HG02970 (cell line): ENCODE measurements around the gene POU2F3.

Experiments
- ATAC-seq: cut with Tn5 transposase; IDR thresholded peaks from one replicate; pipeline ENCODE4 v1.9.1; 2021; ENCODE audit warnings: mild to moderate bottlenecking, moderate library complexity, moderate number of reproducible peaks; ENCODE audit not compliant: unreplicated experiment, low FRiP score

POU2F3 gene

DNA sequence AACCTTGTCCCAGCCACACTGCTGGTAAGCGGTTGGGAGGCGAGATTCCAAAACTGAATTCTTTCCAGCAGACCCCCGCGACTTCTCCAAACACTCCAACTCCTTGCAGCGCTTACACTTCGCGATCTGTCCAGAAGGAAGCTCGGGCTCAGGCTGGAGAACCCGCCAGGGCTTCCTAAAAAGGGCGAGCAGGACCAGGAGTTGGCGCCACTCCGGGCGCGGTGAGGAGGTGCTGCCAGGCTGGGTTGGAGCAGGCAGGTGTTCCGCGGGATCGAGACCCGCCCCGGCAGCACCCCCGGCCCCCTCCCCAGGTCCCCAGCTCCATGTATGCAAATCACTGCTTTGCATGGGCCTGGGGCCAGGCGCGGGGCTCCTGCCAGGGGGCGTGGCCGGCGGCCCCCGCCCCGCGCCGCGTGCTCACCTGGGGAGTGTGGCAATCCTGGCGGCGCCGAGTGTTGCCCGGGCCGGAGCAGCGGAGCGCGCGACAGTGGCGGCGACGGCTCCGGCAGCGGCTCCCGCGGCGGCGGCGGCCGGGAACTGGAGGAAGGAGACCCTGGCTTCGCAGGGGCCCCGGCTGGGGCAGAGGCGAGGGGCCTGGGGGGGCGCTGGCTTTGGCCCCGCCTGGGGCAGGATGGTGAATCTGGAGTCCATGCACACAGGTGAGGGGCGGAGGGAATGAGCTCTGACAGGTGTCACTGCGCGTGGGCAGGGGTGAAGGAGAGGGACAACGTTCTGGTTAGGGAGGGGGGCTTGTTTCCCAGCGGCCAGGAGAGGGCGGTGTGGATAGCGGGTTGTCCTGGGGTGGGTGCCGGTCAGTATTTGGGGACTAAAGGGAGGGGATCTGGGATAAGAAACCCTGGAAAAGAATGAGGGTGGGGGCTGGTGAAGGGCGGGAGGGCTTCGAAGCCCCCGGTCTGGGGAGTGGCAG, at the start of gene POU2F3:
POU2F3 (plus strand) TSS at position 428 of the 928 bp plus-strand sequence; CDS start at position 632, 204 bp downstream.
- no peak for ATAC-seq

DNA sequence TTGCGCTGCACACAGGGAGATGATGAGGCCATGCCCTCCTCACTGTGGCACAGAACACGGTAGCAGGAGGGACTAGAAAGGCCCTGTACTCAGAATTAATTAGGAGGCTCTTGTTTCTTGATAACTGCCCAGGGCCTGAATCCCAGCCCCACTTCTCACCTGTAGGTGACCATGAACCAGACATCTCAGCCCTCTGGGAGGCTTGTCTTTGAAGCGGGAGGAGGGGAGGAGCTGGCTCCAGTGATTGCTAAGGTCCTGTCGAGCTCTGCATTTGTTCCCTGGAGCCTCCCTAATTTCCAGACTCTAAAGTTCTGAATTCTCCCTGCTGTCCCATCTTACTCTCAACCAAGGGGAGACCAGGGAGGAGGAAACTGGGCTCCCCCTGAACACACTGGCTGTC, 48.9 kb upstream of the POU2F3 start:
- no peak for ATAC-seq

GRCh38 chr11:120192831-120193625, 46.9 kb upstream of the POU2F3 start:
- ATAC-seq: no peak

- ATAC-seq: no peak
Observed at GRCh38 chr11:120194166-120194565, 45.8 kb upstream of the POU2F3 start.

- ATAC-seq: no peak
Observed at GRCh38 chr11:120195601-120196320, 44.2 kb upstream of the POU2F3 start.

DNA sequence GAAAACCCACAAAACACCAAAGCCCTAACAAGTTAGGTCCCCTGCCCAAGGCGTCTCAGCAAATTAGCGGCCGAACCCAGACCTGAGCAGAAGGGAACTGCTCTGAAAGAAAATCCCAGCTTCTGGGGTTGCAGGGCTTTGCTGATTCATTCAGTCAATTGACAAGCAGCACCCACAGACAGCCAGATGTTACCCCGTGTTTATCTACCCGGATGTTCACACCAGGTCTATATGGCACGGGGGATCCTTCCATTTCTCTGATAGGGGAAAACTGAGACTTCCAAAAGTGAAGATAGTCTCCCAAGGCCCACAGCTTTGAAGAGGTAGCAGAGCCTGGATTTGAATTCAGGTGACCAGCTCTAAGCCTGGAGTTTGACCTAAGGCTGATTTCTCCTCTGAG, 43.1 kb upstream of the POU2F3 start:
- ATAC-seq: no peak

DNA sequence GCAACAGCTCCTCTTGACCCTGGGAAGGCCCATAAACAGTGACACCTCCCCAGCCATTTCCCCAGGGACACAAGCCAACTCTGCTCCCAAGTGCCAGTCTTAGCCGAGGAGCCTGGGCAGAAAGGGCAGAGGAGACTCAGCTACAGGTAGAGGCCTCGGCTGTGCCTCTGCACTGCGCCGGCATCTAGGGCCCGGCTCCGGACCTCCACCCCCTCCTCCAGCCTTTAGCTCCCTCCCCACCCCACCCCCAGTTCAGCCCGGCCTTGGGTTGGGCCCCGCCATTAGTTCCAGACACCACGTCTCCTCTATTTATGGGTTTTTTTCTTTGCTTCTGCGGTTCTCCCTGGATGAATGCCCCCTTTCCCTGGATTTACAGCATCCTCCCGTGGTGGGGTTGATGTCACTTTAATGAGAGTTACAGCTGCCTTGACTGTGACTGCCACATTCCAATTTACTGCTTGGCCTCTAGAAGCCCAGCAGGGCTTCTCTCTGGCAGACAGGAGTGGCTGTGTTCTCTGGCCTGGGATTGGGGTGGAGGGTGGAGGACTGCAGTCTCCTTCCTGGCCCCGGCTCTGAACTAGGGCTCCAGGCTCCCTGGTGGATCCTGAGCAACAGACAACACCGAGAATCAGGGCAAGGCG, 42.6 kb upstream of the POU2F3 start:
- no peak for ATAC-seq

DNA sequence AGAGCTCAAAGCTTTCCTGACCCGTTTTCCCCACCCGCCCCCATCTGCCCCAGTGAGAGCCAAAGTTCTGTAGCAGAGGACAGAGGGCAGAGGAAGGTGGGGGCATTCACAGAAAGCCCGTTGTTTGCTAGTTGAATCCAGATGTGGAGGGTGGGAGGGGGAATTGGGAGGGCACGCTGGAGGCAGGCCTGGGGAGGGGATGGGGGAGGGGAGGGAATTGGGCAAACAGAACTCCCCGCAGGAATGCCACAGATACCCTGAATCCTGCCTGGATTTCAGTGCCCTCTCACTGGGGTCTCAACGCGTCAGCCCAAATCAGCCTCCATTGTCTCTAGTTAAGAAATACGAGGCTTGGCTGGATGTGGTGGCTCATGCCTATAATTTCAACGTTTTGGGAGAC, 42.0 kb upstream of the POU2F3 start:
- ATAC-seq: no peak

- no peak for ATAC-seq
Observed at GRCh38 chr11:120198403-120198786, 41.5 kb upstream of the POU2F3 start.

DNA sequence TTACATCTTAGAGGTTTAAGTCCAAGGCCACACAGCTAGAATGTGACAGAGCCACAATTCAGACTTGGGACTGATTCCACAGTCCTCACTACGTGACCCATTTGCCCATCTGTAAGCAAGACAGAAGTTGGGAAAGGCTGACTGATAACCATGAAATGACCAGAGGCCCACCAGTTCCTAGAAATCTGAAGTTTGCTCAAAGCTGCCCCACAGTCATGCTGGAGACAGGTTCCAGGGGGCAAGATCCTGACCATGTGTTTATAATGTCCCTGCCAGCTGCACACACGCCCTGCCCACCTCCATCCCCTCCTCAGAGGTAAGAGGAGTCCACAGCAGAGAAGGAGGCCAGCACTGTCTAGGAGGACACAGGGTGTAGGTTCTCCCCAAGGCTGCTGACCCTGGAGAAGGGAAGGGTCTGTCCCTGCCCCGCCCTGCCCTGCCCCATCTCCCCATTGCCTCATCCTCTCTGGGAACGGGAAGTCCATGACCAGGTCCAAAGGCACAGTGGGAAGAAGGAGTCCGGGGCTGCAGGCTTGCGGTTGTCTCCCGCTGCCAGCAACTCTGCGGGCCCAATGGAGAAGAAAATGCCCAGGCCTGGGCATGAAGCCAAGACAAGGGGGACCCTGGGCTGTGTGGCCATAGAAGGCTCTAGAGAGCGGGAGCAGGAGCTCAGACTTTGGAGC, 41.0 kb upstream of the POU2F3 start:
- ATAC-seq: no peak

DNA sequence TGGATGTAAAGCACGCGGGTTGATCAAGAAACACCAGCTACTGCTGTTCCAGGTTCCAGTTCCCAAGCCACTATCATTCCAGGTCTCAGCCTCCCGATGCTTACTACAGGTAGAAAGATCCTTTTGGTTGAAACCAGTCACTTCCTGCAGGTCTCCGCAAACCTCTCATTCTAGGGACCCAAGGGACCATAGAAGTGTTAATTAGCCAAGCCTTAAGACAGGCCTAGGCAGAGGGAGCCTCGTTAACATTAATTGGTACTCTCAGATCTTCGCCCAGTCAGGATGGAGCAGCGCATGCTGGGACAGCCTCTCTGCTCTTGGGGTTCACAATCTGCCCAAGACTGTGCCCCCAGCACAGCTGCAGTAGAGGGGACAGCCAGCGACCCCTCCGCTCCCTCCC, 40.3 kb upstream of the POU2F3 start:
- no peak for ATAC-seq

DNA sequence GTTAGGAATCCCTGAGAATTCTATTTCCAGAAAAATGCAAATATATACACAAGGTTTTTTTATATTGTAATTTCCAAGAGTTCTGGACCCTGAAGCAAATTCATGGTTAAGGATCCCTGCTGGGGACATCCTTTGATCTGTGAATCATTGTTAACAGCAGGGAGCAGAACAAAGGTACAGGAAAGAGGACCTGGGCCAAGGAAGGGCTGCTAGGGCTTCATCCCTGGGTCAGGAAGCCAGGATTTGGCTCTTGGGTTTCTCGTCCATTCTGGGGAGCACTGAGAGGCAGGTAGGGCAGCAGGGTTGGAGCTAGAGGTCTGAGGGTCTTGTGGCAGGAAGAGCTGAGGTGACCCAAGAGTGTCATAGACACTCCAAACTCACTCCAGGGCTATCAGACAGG, 39.3 kb upstream of the POU2F3 start:
- no peak for ATAC-seq

DNA sequence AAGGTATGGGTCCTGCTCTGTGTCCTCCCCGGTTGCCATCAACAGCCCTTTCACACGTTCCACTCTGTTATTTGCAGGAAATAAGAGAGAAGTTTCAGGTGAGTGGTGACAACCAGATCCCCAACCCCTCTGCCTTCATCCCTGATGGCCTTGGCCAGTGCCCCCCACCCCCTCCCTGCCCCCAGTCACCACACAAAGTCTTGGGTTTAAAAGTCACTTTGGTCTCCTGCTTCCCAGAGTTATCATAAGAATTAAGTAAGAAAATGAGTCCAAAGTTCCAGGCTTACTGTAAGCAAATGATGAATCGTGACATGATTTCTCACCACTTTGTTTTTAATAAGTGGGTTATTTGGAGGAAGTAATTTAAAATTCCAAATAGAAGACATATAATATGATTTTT, 38.3 kb upstream of the POU2F3 start:
- ATAC-seq: no peak

- no peak for ATAC-seq
Observed at GRCh38 chr11:120203626-120204025, 36.3 kb upstream of the POU2F3 start.

- ATAC-seq: no peak
Observed at GRCh38 chr11:120205596-120206161, 34.3 kb upstream of the POU2F3 start.

GRCh38 chr11:120207512-120207911, 32.4 kb upstream of the POU2F3 start:
- no peak for ATAC-seq

DNA sequence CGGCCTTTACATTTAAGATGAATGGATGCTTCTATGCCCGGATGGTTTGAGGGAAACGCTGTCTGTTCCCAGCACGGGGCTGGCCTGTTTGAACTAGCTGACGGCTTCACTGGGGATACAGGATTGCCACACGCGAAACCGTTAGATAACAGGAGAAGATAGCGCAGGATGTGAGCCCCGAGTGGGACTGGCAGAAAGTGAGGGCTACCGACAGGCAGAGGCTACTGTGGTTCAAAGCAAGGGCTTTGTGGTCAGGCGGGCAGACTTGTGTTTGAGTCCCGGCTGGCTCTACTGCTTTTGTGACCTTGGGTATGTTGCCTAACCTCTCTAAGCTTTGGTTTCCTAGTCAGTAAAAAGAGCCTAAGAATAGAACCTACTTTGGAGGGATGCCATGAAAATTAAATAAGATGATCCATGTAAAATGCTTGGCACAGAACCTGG, 31.9 kb upstream of the POU2F3 start:
- no peak for ATAC-seq

- no peak for ATAC-seq
Observed at GRCh38 chr11:120208777-120209176, 31.2 kb upstream of the POU2F3 start.
